ENCODE results near the gene CFAP65.

- TF ChIP-seq CTCF (IDR thresholded peaks at IDR 0.05) (no peak), POLR2AphosphoS5 (IDR thresholded peaks at IDR 0.05; ENCODE audit: low read depth, low read length) (no peak), SIN3A (IDR thresholded peaks at IDR 0.05; ENCODE audit: borderline replicate concordance, insufficient read depth, low read depth, low read length) (no peak), TCF7L2 (IDR thresholded peaks at IDR 0.05; ENCODE audit: low read depth, low read length) (no peak), REST (IDR thresholded peaks at IDR 0.05; ENCODE audit: insufficient read depth in 1 of 2, low read depth in 2 of 2, low read length in 1 of 2) (no peak)
Observed at GRCh38 chr2:219084791-219085190, 43.5 kb upstream of the CFAP65 start.

All from Panc1 (cell line).